WTC11 (cell line): ENCODE data around the gene MYO16. TPM values are rescaled to one million over a fixed set of nuclear protein-coding genes. Genes with fewer than 3 reads are reported as not detected.
A peak's percentile ranks its signal among the peaks of the same experiment; 100 is the strongest.

Experiments used
- ATAC-seq: fragments of 200-7000 bp; cut with Tn5 transposase; 2 replicates; pipeline ENCODE4 v1.10.0; 2021; ENCODE audit warnings: mild to moderate bottlenecking, moderate library complexity
- CTCF ChIA-PET: fragments of 300-600 bp; sonication (Branson Sonifier 250); formaldehyde crosslinking; loops from one replicate; lab custom pipeline; 2021; ENCODE audit warnings: antibody characterized with exemption; lab: Charles Lee
- POLR2A ChIA-PET: fragments of 350-600 bp; sonication (Branson Sonifier 250); formaldehyde crosslinking; loops from one replicate; lab custom pipeline; 2021; ENCODE audit warnings: antibody characterized with exemption; lab: Charles Lee
- DNase-seq: peaks from one replicate; pipeline ENCODE4 v3.0.0; 2021; ENCODE audit warnings: low spot score
- H3K27ac Mint-ChIP-seq: 2 replicates; pipeline ENCODE4 v1.8.0; 2021; ENCODE audit warnings: mixed read lengths
- H3K27me3 Mint-ChIP-seq: 2 replicates; pipeline ENCODE4 v1.8.0; 2021; ENCODE audit warnings: low read depth, mild to moderate bottlenecking, moderate library complexity, mixed read lengths
- H3K36me3 Mint-ChIP-seq: 2 replicates; pipeline ENCODE4 v1.8.0; 2021; ENCODE audit warnings: mixed read lengths
- H3K4me1 Mint-ChIP-seq: 2 replicates; pipeline ENCODE4 v1.8.0; 2022; ENCODE audit warnings: mixed read lengths
- H3K4me3 Mint-ChIP-seq: 2 replicates; pipeline ENCODE4 v1.8.0; 2021; ENCODE audit warnings: mild to moderate bottlenecking, moderate library complexity, mixed read lengths
- H3K9me3 Mint-ChIP-seq: 2 replicates; pipeline ENCODE4 v1.8.0; 2021; ENCODE audit warnings: mixed read lengths
- CREB1 ChIP-seq: sonication (generic); formaldehyde crosslinking; IDR thresholded peaks from 2 replicates; pipeline ENCODE4 v1.8.0; 2023; ENCODE audit warnings: mild to moderate bottlenecking, missing genetic modification reagents
- GRHL2 ChIP-seq: fragments of 250-450 bp; sonication (Bioruptor Pico); IDR thresholded peaks from 2 replicates; pipeline ENCODE4 v1.8.0; 2022; ENCODE audit warnings: mild to moderate bottlenecking, moderate library complexity; ENCODE audit not compliant: insufficient replicate concordance, severe bottlenecking
- JAZF1 ChIP-seq: fragments of 250-450 bp; sonication (Bioruptor Pico); IDR thresholded peaks from 2 replicates; pipeline ENCODE4 v1.9.0; 2021; ENCODE audit warnings: moderate library complexity, mild to moderate bottlenecking, inconsistent platforms
- TEAD1 ChIP-seq: sonication (generic); formaldehyde crosslinking; IDR thresholded peaks from 2 replicates; pipeline ENCODE4 v1.8.0; 2022; ENCODE audit warnings: mild to moderate bottlenecking, missing genetic modification reagents
- TP53 ChIP-seq: sonication (generic); formaldehyde crosslinking; IDR thresholded peaks from 2 replicates; pipeline ENCODE4 v1.8.1; 2023; ENCODE audit warnings: mild to moderate bottlenecking, missing genetic modification reagents
- ZBTB21 ChIP-seq: sonication (generic); formaldehyde crosslinking; IDR thresholded peaks from 2 replicates; pipeline ENCODE4 v1.8.1; 2023; ENCODE audit warnings: mild to moderate bottlenecking, missing genetic modification reagents, borderline replicate concordance
- ZNF121 ChIP-seq: sonication (generic); formaldehyde crosslinking; IDR thresholded peaks from 2 replicates; pipeline ENCODE4 v1.8.0; 2023; ENCODE audit warnings: missing genetic modification reagents
- ZNF138 ChIP-seq: sonication (generic); formaldehyde crosslinking; conservative IDR thresholded peaks from 2 replicates; pipeline ENCODE4 v1.8.1; 2022; ENCODE audit warnings: mild to moderate bottlenecking, moderate library complexity, missing genetic modification reagents
- ZNF263 ChIP-seq: sonication (generic); formaldehyde crosslinking; IDR thresholded peaks from 2 replicates; pipeline ENCODE4 v1.8.1; 2022; ENCODE audit warnings: low read depth, mild to moderate bottlenecking, moderate library complexity, missing genetic modification reagents
- ZNF416 ChIP-seq: fragments of 250-450 bp; sonication (Bioruptor Pico); IDR thresholded peaks from 2 replicates; pipeline ENCODE4 v1.9.0; 2021; ENCODE audit warnings: mild to moderate bottlenecking, inconsistent platforms
- total RNA-seq: library from RNA; stranded (reverse); gene quantifications from 3 replicates; pipeline ENCODE4 v1.2.3, GENCODE V29; 2021
- TF ChIP-seq, protein P1 (sequence below): fragments of 250-450 bp; sonication (Bioruptor Pico); IDR thresholded peaks from 2 replicates; pipeline ENCODE4 v1.9.0; 2021; ENCODE audit warnings: mild to moderate bottlenecking
- TF ChIP-seq, protein P2 (sequence below): sonication (generic); formaldehyde crosslinking; conservative IDR thresholded peaks from 2 replicates; pipeline ENCODE4 v1.8.1; 2023; ENCODE audit warnings: mild to moderate bottlenecking, low read depth, missing genetic modification reagents, moderate library complexity
- TF ChIP-seq, protein P3 (sequence below): fragments of 250-450 bp; sonication (Bioruptor Pico); IDR thresholded peaks from 2 replicates; pipeline ENCODE4 v2.1.2; 2022; ENCODE audit warnings: mild to moderate bottlenecking, moderate library complexity
- TF ChIP-seq, protein P4 (sequence below): sonication (generic); formaldehyde crosslinking; IDR thresholded peaks from 2 replicates; pipeline ENCODE4 v1.8.1; 2022; ENCODE audit warnings: low read depth, mild to moderate bottlenecking, moderate library complexity, missing genetic modification reagents, borderline replicate concordance
- TF ChIP-seq, protein P5 (sequence below): sonication (generic); formaldehyde crosslinking; IDR thresholded peaks from 2 replicates; pipeline ENCODE4 v1.8.1; 2023; ENCODE audit warnings: mild to moderate bottlenecking, missing genetic modification reagents
- TF ChIP-seq, protein P6 (sequence below): sonication (generic); formaldehyde crosslinking; IDR thresholded peaks from 2 replicates; pipeline ENCODE4 v1.8.0; 2022; ENCODE audit warnings: mild to moderate bottlenecking, missing genetic modification reagents

The MYO16 gene
- total RNA-seq, 1 experiment from 2014 or later = 0.09 TPM

DNA sequence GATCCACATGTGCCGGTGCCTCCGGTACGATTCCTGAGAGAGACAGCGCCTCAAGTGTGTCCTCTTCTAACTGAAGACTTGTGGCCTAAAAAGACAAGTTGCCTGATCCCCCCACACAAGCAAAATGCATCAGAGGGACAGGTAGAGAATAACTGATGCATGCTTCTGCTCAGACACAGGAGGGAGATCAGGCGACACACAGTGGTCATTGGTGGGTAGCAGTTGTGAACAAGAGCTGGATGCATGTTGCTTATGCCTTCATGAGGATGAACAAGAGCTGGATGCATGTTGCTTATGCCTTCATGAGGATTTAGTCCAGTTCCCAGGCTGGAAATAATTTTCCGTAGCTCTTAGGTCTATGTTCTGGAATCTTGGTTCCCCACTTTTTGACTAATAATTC lies 505.6 kb downstream of the MYO16 start:
- peaks cover 22% of the 10 kb centered on the region for H3K4me1 Mint-ChIP-seq
- no peak overlapping the region for H3K4me3 Mint-ChIP-seq
- peak; percentile 68 for ATAC-seq
- H3K27me3 Mint-ChIP-seq = peaks cover 8% of the 10 kb centered on the region; the same call in 1 of the 2 replicates
- peaks cover 6% of the 10 kb centered on the region for H3K36me3 Mint-ChIP-seq
- no peak overlapping the region for H3K27ac Mint-ChIP-seq
- POLR2A ChIA-PET = no interaction called here
- peaks cover 9% of the 10 kb centered on the region for H3K9me3 Mint-ChIP-seq
- no peak for DNase-seq
- TF ChIP-seq ZBTB21 (CRISPR knock-in tag) = no peak
- CTCF ChIA-PET = interaction anchor here (0.5 to 2.2 kb wide), 5 partner anchors 25 to 287 kb away, joined by 3 to 20 read pairs (median 5); no protein-coding TSS in a partner anchor

DNA sequence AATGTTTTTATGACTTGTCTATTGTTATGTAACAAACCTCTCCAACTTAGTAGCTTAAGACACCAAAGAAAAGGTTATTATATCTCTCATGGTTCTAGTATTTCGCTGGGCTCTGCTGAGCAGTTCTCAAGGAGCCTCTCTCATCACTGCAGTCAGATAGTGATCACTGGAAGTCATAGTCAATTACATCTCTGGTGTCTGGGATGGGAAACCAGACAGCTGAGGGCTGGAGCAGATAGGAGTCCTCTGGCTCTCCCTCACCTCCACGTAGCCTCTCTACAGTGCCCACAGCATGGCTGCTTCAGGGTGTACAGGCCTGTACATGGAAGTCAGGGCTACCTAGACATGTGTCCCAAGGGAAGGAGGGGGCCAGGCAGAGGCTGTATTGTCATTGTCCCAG lies 507.5 kb downstream of the MYO16 start:
- ChIA-PET CTCF (interaction anchor here (2.2 kb wide), 1 partner anchor 176 kb away, joined by 20 read pairs; no protein-coding TSS in a partner anchor), POLR2A (no interaction called here)
- Mint-ChIP-seq H3K27me3 (peaks cover 13% of the 10 kb centered on the region), H3K27ac (no peak overlapping the region), H3K36me3 (peaks cover 6% of the 10 kb centered on the region), H3K4me3 (no peak overlapping the region), H3K4me1 (peaks cover 10% of the 10 kb centered on the region), H3K9me3 (peaks cover 9% of the 10 kb centered on the region)
- ATAC-seq (no peak), DNase-seq (no peak)
- no peak for TF ChIP-seq TEAD1 (CRISPR knock-in tag)
- TF ChIP-seq, protein P1, sequence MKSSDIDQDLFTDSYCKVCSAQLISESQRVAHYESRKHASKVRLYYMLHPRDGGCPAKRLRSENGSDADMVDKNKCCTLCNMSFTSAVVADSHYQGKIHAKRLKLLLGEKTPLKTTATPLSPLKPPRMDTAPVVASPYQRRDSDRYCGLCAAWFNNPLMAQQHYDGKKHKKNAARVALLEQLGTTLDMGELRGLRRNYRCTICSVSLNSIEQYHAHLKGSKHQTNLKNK = no peak
- TF ChIP-seq, protein P2, sequence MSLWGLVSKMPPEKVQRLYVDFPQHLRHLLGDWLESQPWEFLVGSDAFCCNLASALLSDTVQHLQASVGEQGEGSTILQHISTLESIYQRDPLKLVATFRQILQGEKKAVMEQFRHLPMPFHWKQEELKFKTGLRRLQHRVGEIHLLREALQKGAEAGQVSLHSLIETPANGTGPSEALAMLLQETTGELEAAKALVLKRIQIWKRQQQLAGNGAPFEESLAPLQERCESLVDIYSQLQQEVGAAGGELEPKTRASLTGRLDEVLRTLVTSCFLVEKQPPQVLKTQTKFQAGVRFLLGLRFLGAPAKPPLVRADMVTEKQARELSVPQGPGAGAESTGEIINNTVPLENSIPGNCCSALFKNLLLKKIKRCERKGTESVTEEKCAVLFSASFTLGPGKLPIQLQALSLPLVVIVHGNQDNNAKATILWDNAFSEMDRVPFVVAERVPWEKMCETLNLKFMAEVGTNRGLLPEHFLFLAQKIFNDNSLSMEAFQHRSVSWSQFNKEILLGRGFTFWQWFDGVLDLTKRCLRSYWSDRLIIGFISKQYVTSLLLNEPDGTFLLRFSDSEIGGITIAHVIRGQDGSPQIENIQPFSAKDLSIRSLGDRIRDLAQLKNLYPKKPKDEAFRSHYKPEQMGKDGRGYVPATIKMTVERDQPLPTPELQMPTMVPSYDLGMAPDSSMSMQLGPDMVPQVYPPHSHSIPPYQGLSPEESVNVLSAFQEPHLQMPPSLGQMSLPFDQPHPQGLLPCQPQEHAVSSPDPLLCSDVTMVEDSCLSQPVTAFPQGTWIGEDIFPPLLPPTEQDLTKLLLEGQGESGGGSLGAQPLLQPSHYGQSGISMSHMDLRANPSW (CRISPR knock-in tag) = no peak
- TF ChIP-seq, protein P3, sequence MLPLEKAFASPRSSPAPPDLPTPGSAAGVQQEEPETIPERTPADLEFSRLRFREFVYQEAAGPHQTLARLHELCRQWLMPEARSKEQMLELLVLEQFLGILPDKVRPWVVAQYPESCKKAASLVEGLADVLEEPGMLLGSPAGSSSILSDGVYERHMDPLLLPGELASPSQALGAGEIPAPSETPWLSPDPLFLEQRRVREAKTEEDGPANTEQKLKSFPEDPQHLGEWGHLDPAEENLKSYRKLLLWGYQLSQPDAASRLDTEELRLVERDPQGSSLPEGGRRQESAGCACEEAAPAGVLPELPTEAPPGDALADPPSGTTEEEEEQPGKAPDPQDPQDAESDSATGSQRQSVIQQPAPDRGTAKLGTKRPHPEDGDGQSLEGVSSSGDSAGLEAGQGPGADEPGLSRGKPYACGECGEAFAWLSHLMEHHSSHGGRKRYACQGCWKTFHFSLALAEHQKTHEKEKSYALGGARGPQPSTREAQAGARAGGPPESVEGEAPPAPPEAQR (CRISPR knock-in tag) = no peak
- TF ChIP-seq, protein P4, sequence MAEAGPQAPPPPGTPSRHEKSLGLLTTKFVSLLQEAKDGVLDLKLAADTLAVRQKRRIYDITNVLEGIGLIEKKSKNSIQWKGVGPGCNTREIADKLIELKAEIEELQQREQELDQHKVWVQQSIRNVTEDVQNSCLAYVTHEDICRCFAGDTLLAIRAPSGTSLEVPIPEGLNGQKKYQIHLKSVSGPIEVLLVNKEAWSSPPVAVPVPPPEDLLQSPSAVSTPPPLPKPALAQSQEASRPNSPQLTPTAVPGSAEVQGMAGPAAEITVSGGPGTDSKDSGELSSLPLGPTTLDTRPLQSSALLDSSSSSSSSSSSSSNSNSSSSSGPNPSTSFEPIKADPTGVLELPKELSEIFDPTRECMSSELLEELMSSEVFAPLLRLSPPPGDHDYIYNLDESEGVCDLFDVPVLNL (CRISPR knock-in tag) = no peak

DNA sequence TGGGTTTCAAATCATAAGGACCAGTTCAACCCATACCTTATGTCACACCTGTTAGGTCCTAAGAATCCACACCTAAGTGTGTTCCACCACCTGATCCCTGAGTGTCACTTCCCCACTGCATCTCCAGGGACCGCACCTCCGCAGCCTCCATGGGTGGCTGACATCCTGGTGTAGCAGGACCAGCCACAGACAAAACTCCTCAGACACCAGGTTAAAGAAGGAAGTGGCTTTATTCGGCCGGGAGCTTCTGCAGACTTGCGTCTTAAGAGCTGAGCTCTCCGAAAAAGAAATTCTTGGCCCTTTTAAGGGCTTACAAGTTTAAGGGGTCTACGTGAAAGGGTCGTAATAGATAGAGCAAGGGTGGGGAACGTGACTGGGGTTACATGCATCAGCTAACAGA lies 509.9 kb downstream of the MYO16 start:
- Mint-ChIP-seq H3K4me1 (0 out of 2 replicates have a peak, but pooled peaks cover 4% of the 10 kb centered on the region), H3K27ac (no peak overlapping the region), H3K27me3 (peaks cover 17% of the 10 kb centered on the region), H3K4me3 (no peak overlapping the region), H3K9me3 (peaks cover 14% of the 10 kb centered on the region), H3K36me3 (peaks cover 6% of the 10 kb centered on the region)
- ChIA-PET POLR2A (interaction anchor here (0.6 kb wide), 1 partner anchor 714 kb away, joined by 5 read pairs; no protein-coding TSS in a partner anchor), CTCF (no interaction called here)
- TF ChIP-seq ZBTB21 (CRISPR knock-in tag) (no peak), TEAD1 (CRISPR knock-in tag) (no peak), ZNF138 (CRISPR knock-in tag) (no peak)
- TF ChIP-seq, protein P5, sequence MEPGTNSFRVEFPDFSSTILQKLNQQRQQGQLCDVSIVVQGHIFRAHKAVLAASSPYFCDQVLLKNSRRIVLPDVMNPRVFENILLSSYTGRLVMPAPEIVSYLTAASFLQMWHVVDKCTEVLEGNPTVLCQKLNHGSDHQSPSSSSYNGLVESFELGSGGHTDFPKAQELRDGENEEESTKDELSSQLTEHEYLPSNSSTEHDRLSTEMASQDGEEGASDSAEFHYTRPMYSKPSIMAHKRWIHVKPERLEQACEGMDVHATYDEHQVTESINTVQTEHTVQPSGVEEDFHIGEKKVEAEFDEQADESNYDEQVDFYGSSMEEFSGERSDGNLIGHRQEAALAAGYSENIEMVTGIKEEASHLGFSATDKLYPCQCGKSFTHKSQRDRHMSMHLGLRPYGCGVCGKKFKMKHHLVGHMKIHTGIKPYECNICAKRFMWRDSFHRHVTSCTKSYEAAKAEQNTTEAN = no peak
- ATAC-seq = no peak
- no peak for DNase-seq

DNA sequence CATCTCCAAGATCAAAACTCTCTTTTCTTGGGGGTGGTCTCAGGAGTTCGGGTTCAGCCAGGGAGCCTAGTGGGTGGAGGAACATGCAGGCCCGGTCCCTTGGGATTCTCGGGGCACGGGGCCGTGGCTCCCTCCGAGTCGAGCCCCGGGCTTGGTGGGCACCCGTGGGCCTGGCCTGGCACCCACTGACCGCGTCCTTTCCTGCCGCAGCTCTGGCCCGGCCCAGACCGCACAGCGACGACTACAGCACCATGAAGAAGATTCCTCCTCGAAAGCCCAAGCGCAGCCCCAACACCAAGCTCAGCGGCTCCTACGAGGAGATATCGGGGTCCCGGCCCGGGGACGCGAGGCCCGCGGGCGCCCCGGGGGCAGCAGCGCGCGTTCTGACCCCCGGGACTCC lies 510.6 kb downstream of the MYO16 start:
- peaks cover 14% of the 10 kb centered on the region for H3K9me3 Mint-ChIP-seq

More for the DNA sequence above, 510.6 kb downstream of the MYO16 start:
- POLR2A ChIA-PET = no interaction called here
- Mint-ChIP-seq H3K27ac (no peak overlapping the region), H3K36me3 (peaks cover 6% of the 10 kb centered on the region), H3K27me3 (peaks cover 17% of the 10 kb centered on the region), H3K4me1 (0 out of 2 replicates have a peak, but pooled peaks cover 4% of the 10 kb centered on the region), H3K4me3 (no peak overlapping the region)
- TF ChIP-seq ZNF263 (CRISPR knock-in tag) (no peak), TP53 (no peak), CREB1 (CRISPR knock-in tag) (no peak), ZBTB21 (CRISPR knock-in tag) (no peak), ZNF416 (CRISPR knock-in tag) (no peak), GRHL2 (CRISPR knock-in tag) (no peak), ZNF121 (CRISPR knock-in tag) (no peak), JAZF1 (no peak)
- TF ChIP-seq, protein P6, sequence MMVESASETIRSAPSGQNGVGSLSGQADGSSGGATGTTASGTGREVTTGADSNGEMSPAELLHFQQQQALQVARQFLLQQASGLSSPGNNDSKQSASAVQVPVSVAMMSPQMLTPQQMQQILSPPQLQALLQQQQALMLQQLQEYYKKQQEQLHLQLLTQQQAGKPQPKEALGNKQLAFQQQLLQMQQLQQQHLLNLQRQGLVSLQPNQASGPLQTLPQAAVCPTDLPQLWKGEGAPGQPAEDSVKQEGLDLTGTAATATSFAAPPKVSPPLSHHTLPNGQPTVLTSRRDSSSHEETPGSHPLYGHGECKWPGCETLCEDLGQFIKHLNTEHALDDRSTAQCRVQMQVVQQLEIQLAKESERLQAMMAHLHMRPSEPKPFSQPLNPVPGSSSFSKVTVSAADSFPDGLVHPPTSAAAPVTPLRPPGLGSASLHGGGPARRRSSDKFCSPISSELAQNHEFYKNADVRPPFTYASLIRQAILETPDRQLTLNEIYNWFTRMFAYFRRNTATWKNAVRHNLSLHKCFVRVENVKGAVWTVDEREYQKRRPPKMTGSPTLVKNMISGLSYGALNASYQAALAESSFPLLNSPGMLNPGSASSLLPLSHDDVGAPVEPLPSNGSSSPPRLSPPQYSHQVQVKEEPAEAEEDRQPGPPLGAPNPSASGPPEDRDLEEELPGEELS (CRISPR knock-in tag) = no peak
- CTCF ChIA-PET = no interaction called here
- no peak for ATAC-seq
- DNase-seq = no peak
